WTC11 (cell line): ENCODE data around the gene KCNG2. TPM values are rescaled to one million over a fixed set of nuclear protein-coding genes. Genes with fewer than 3 reads are reported as not detected.

Experiments used
- ATAC-seq: fragments of 200-7000 bp; cut with Tn5 transposase; 2 replicates; pipeline ENCODE4 v1.10.0; 2021; ENCODE audit warnings: mild to moderate bottlenecking, moderate library complexity
- CTCF ChIA-PET: fragments of 300-600 bp; sonication (Branson Sonifier 250); formaldehyde crosslinking; loops from one replicate; lab custom pipeline; 2021; ENCODE audit warnings: antibody characterized with exemption; lab: Charles Lee
- POLR2A ChIA-PET: fragments of 350-600 bp; sonication (Branson Sonifier 250); formaldehyde crosslinking; loops from one replicate; lab custom pipeline; 2021; ENCODE audit warnings: antibody characterized with exemption; lab: Charles Lee
- DNase-seq: peaks from one replicate; pipeline ENCODE4 v3.0.0; 2021; ENCODE audit warnings: low spot score
- H3K27ac Mint-ChIP-seq: 2 replicates; pipeline ENCODE4 v1.8.0; 2021; ENCODE audit warnings: mixed read lengths
- H3K27me3 Mint-ChIP-seq: 2 replicates; pipeline ENCODE4 v1.8.0; 2021; ENCODE audit warnings: low read depth, mild to moderate bottlenecking, moderate library complexity, mixed read lengths
- H3K36me3 Mint-ChIP-seq: 2 replicates; pipeline ENCODE4 v1.8.0; 2021; ENCODE audit warnings: mixed read lengths
- H3K4me1 Mint-ChIP-seq: 2 replicates; pipeline ENCODE4 v1.8.0; 2022; ENCODE audit warnings: mixed read lengths
- H3K4me3 Mint-ChIP-seq: 2 replicates; pipeline ENCODE4 v1.8.0; 2021; ENCODE audit warnings: mild to moderate bottlenecking, moderate library complexity, mixed read lengths
- H3K9me3 Mint-ChIP-seq: 2 replicates; pipeline ENCODE4 v1.8.0; 2021; ENCODE audit warnings: mixed read lengths
- JAZF1 ChIP-seq: fragments of 250-450 bp; sonication (Bioruptor Pico); IDR thresholded peaks from 2 replicates; pipeline ENCODE4 v1.9.0; 2021; ENCODE audit warnings: moderate library complexity, mild to moderate bottlenecking, inconsistent platforms
- NR1H2 ChIP-seq: sonication (generic); formaldehyde crosslinking; IDR thresholded peaks from 2 replicates; pipeline ENCODE4 v1.9.0; 2021; ENCODE audit warnings: mild to moderate bottlenecking, moderate library complexity, missing genetic modification reagents
- RORB ChIP-seq: fragments of 250-450 bp; sonication (Bioruptor Pico); IDR thresholded peaks from 2 replicates; pipeline ENCODE4 v1.9.0; 2021; ENCODE audit warnings: mild to moderate bottlenecking
- SP1 ChIP-seq: sonication (generic); formaldehyde crosslinking; conservative IDR thresholded peaks from 2 replicates; pipeline ENCODE4 v1.8.1; 2022; ENCODE audit warnings: missing genetic modification reagents
- ZNF317 ChIP-seq: sonication (generic); formaldehyde crosslinking; IDR thresholded peaks from 2 replicates; pipeline ENCODE4 v1.8.1; 2023; ENCODE audit warnings: low read depth, mild to moderate bottlenecking, moderate library complexity, missing genetic modification reagents, borderline replicate concordance
- ZNF423 ChIP-seq: fragments of 250-450 bp; sonication (Bioruptor Pico); IDR thresholded peaks from 2 replicates; pipeline ENCODE4 v2.1.2; 2022; ENCODE audit warnings: mild to moderate bottlenecking, moderate library complexity
- total RNA-seq: library from RNA; stranded (reverse); gene quantifications from 3 replicates; pipeline ENCODE4 v1.2.3, GENCODE V29; 2021
- TF ChIP-seq, protein P1 (sequence below): fragments of 250-450 bp; sonication (Bioruptor Pico); IDR thresholded peaks from 2 replicates; pipeline ENCODE4 v1.9.0; 2021; ENCODE audit warnings: mild to moderate bottlenecking, borderline replicate concordance
- TF ChIP-seq, protein P2 (sequence below): sonication (generic); formaldehyde crosslinking; IDR thresholded peaks from 2 replicates; pipeline ENCODE4 v1.8.1; 2022; ENCODE audit warnings: missing genetic modification reagents, borderline replicate concordance
- TF ChIP-seq, protein P3 (sequence below): sonication (generic); formaldehyde crosslinking; IDR thresholded peaks from 2 replicates; pipeline ENCODE4 v1.8.1; 2023; ENCODE audit warnings: mild to moderate bottlenecking, missing genetic modification reagents, moderate library complexity
- TF ChIP-seq, protein P4 (sequence below): sonication (generic); formaldehyde crosslinking; IDR thresholded peaks from 2 replicates; pipeline ENCODE4 v1.8.0; 2023; ENCODE audit warnings: missing genetic modification reagents, mild to moderate bottlenecking, borderline replicate concordance
- TF ChIP-seq, protein P5 (sequence below): sonication (generic); formaldehyde crosslinking; IDR thresholded peaks from 2 replicates; pipeline ENCODE4 v1.8.0; 2022; ENCODE audit warnings: missing genetic modification reagents

Gene KCNG2
- total RNA-seq, 1 experiment from 2014 or later: 0.50 TPM

DNA sequence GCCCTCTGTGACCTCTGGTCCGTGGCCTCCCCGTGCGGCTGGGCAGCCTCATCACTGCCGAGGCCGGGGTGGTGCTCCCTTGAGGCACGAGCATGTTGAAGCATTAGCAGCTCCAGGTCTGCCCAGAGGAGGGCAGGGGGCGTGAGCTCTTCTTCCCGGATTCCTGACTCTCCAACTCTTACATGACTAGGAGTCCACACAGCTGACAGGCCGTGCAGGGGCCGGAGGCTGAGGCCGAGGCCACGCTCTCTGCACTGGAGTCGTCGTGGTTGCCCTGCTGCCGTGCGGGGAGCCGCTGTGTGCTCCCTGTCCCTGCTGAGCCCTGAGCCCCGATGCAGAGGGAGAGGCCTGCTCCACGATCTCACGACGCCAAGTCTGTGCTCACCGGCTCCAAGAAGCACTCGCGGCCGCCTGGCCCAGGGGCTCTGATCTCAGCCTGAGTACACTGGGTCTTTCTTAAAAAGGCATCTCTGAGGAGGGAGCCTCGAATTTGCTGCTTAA lies 19.4 kb upstream of the KCNG2 start:
- H3K36me3 Mint-ChIP-seq: no peaks in the 10 kb centered on the region
- DNase-seq (no peak), ATAC-seq (no peak)
- H3K4me3 Mint-ChIP-seq: no peak overlapping the region
- H3K4me1 Mint-ChIP-seq: no peaks in the 10 kb centered on the region
- TF ChIP-seq ZNF317 (CRISPR knock-in tag) (no peak), ZNF423 (CRISPR knock-in tag) (no peak), SP1 (no peak)
- TF ChIP-seq, protein P1, sequence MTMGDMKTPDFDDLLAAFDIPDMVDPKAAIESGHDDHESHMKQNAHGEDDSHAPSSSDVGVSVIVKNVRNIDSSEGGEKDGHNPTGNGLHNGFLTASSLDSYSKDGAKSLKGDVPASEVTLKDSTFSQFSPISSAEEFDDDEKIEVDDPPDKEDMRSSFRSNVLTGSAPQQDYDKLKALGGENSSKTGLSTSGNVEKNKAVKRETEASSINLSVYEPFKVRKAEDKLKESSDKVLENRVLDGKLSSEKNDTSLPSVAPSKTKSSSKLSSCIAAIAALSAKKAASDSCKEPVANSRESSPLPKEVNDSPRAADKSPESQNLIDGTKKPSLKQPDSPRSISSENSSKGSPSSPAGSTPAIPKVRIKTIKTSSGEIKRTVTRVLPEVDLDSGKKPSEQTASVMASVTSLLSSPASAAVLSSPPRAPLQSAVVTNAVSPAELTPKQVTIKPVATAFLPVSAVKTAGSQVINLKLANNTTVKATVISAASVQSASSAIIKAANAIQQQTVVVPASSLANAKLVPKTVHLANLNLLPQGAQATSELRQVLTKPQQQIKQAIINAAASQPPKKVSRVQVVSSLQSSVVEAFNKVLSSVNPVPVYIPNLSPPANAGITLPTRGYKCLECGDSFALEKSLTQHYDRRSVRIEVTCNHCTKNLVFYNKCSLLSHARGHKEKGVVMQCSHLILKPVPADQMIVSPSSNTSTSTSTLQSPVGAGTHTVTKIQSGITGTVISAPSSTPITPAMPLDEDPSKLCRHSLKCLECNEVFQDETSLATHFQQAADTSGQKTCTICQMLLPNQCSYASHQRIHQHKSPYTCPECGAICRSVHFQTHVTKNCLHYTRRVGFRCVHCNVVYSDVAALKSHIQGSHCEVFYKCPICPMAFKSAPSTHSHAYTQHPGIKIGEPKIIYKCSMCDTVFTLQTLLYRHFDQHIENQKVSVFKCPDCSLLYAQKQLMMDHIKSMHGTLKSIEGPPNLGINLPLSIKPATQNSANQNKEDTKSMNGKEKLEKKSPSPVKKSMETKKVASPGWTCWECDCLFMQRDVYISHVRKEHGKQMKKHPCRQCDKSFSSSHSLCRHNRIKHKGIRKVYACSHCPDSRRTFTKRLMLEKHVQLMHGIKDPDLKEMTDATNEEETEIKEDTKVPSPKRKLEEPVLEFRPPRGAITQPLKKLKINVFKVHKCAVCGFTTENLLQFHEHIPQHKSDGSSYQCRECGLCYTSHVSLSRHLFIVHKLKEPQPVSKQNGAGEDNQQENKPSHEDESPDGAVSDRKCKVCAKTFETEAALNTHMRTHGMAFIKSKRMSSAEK (CRISPR knock-in tag): no peak
- TF ChIP-seq, protein P2, sequence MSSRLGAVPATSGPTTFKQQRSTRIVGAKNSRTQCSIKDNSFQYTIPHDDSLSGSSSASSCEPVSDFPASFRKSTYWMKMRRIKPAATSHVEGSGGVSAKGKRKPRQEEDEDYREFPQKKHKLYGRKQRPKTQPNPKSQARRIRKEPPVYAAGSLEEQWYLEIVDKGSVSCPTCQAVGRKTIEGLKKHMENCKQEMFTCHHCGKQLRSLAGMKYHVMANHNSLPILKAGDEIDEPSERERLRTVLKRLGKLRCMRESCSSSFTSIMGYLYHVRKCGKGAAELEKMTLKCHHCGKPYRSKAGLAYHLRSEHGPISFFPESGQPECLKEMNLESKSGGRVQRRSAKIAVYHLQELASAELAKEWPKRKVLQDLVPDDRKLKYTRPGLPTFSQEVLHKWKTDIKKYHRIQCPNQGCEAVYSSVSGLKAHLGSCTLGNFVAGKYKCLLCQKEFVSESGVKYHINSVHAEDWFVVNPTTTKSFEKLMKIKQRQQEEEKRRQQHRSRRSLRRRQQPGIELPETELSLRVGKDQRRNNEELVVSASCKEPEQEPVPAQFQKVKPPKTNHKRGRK (CRISPR knock-in tag): no peak
- TF ChIP-seq, protein P3, sequence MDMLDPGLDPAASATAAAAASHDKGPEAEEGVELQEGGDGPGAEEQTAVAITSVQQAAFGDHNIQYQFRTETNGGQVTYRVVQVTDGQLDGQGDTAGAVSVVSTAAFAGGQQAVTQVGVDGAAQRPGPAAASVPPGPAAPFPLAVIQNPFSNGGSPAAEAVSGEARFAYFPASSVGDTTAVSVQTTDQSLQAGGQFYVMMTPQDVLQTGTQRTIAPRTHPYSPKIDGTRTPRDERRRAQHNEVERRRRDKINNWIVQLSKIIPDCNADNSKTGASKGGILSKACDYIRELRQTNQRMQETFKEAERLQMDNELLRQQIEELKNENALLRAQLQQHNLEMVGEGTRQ (CRISPR knock-in tag): no peak
- no peak overlapping the region for H3K27ac Mint-ChIP-seq
- peaks cover 5% of the 10 kb centered on the region; the same call in 1 of the 2 replicates for H3K27me3 Mint-ChIP-seq
- POLR2A ChIA-PET: no interaction called here
- peaks cover 8% of the 10 kb centered on the region; the same call in 1 of the 2 replicates for H3K9me3 Mint-ChIP-seq
- CTCF ChIA-PET: no interaction called here

DNA sequence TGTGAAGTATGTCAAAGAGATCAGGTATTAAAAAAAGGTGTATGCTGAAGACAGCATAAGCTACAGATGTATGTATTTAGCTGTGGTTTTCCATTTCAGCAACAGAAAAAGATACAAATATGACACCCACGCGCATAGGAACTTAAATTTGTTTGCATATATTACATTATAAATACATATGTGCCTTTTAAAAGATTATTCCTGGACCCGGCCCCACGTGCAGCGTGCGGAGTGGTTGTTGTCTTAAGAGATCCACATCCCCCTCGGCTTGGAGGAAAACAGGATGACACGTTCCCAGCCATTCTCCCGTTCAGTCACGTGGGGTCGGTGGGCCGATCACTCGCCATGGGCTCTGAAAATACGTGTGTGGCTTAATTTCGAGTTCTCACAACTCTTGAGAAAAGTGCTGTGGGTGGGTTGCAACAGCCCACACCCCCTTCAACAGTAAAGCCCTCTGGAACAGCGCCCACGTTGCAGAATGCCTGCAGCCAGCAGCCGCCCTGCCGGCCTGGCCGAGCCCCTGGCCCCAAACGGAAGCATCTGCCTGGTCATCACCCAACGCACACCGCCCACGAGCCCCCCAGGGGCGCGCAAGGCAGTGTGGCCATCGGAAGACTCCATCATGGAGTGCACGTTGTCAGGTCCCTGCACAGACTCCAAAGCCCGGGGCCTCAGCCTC lies 18.6 kb upstream of the KCNG2 start:
- POLR2A ChIA-PET: no interaction called here
- TF ChIP-seq, protein P4, sequence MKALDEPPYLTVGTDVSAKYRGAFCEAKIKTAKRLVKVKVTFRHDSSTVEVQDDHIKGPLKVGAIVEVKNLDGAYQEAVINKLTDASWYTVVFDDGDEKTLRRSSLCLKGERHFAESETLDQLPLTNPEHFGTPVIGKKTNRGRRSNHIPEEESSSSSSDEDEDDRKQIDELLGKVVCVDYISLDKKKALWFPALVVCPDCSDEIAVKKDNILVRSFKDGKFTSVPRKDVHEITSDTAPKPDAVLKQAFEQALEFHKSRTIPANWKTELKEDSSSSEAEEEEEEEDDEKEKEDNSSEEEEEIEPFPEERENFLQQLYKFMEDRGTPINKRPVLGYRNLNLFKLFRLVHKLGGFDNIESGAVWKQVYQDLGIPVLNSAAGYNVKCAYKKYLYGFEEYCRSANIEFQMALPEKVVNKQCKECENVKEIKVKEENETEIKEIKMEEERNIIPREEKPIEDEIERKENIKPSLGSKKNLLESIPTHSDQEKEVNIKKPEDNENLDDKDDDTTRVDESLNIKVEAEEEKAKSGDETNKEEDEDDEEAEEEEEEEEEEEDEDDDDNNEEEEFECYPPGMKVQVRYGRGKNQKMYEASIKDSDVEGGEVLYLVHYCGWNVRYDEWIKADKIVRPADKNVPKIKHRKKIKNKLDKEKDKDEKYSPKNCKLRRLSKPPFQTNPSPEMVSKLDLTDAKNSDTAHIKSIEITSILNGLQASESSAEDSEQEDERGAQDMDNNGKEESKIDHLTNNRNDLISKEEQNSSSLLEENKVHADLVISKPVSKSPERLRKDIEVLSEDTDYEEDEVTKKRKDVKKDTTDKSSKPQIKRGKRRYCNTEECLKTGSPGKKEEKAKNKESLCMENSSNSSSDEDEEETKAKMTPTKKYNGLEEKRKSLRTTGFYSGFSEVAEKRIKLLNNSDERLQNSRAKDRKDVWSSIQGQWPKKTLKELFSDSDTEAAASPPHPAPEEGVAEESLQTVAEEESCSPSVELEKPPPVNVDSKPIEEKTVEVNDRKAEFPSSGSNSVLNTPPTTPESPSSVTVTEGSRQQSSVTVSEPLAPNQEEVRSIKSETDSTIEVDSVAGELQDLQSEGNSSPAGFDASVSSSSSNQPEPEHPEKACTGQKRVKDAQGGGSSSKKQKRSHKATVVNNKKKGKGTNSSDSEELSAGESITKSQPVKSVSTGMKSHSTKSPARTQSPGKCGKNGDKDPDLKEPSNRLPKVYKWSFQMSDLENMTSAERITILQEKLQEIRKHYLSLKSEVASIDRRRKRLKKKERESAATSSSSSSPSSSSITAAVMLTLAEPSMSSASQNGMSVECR: no peak
- TF ChIP-seq NR1H2 (CRISPR knock-in tag) (no peak), JAZF1 (no peak), SP1 (no peak), RORB (CRISPR knock-in tag) (no peak)
- TF ChIP-seq, protein P3 (CRISPR knock-in tag): no peak
- TF ChIP-seq, protein P5, sequence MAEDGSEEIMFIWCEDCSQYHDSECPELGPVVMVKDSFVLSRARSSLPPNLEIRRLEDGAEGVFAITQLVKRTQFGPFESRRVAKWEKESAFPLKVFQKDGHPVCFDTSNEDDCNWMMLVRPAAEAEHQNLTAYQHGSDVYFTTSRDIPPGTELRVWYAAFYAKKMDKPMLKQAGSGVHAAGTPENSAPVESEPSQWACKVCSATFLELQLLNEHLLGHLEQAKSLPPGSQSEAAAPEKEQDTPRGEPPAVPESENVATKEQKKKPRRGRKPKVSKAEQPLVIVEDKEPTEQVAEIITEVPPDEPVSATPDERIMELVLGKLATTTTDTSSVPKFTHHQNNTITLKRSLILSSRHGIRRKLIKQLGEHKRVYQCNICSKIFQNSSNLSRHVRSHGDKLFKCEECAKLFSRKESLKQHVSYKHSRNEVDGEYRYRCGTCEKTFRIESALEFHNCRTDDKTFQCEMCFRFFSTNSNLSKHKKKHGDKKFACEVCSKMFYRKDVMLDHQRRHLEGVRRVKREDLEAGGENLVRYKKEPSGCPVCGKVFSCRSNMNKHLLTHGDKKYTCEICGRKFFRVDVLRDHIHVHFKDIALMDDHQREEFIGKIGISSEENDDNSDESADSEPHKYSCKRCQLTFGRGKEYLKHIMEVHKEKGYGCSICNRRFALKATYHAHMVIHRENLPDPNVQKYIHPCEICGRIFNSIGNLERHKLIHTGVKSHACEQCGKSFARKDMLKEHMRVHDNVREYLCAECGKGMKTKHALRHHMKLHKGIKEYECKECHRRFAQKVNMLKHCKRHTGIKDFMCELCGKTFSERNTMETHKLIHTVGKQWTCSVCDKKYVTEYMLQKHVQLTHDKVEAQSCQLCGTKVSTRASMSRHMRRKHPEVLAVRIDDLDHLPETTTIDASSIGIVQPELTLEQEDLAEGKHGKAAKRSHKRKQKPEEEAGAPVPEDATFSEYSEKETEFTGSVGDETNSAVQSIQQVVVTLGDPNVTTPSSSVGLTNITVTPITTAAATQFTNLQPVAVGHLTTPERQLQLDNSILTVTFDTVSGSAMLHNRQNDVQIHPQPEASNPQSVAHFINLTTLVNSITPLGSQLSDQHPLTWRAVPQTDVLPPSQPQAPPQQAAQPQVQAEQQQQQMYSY: no peak
- TF ChIP-seq, all 79 proteins: peak for 0
- CTCF ChIA-PET: no interaction called here
- Mint-ChIP-seq H3K27ac (no peak overlapping the region), H3K27me3 (peaks cover 9% of the 10 kb centered on the region), H3K4me1 (no peaks in the 10 kb centered on the region), H3K36me3 (no peaks in the 10 kb centered on the region), H3K4me3 (no peak overlapping the region), H3K9me3 (peaks cover 8% of the 10 kb centered on the region; the same call in 1 of the 2 replicates)
- ATAC-seq (no peak), DNase-seq (no peak)
